GM21576 (cell line): ENCODE measurements around the gene SERPINA3.
"Not testable (repeated sequence)": the region's sequence is repeated elsewhere in the genome, so short reads cannot be mapped to it uniquely, and the experiment has no call there.

Experiments used
- ATAC-seq: cut with Tn5 transposase; IDR thresholded peaks from one replicate; pipeline ENCODE4 v1.9.1; 2021; ENCODE audit warnings: mild to moderate bottlenecking, moderate library complexity; ENCODE audit not compliant: unreplicated experiment

SERPINA3 gene

GRCh38 chr14:94631050-94631449, 18.9 kb downstream of the SERPINA3 start:
- no peak for ATAC-seq

GRCh38 chr14:94631536-94632304, 19.5 kb downstream of the SERPINA3 start:
- ATAC-seq = no peak

GRCh38 chr14:94632305-94632590, 20.1 kb downstream of the SERPINA3 start:
- no peak for ATAC-seq

GRCh38 chr14:94633121-94633520, 20.9 kb downstream of the SERPINA3 start:
- no peak for ATAC-seq

GRCh38 chr14:94635154-94635553, 23.0 kb downstream of the SERPINA3 start:
- no peak for ATAC-seq

GRCh38 chr14:94636744-94637412, 24.7 kb downstream of the SERPINA3 start:
- no peak for ATAC-seq

GRCh38 chr14:94637814-94638213, 25.6 kb downstream of the SERPINA3 start:
- ATAC-seq = not testable (repeated sequence)

GRCh38 chr14:94638339-94638738, 26.1 kb downstream of the SERPINA3 start:
- no peak for ATAC-seq

GRCh38 chr14:94638961-94639817, 27.0 kb downstream of the SERPINA3 start:
- no peak for ATAC-seq

- no peak for ATAC-seq
Observed at GRCh38 chr14:94640721-94641631, 28.8 kb downstream of the SERPINA3 start.

GRCh38 chr14:94641632-94641955, 29.4 kb downstream of the SERPINA3 start:
- no peak for ATAC-seq

- no peak for ATAC-seq
Observed at GRCh38 chr14:94643316-94644101, 31.3 kb downstream of the SERPINA3 start.

- no peak for ATAC-seq
Observed at GRCh38 chr14:94644102-94644535, 31.9 kb downstream of the SERPINA3 start.

GRCh38 chr14:94646066-94646465, 33.9 kb downstream of the SERPINA3 start:
- ATAC-seq = no peak

GRCh38 chr14:94646481-94646880, 34.3 kb downstream of the SERPINA3 start:
- ATAC-seq = no peak

- ATAC-seq = no peak
Observed at GRCh38 chr14:94648801-94649200, 36.6 kb downstream of the SERPINA3 start.

- no peak for ATAC-seq
Observed at GRCh38 chr14:94649543-94650443, 37.6 kb downstream of the SERPINA3 start.

- ATAC-seq = no peak
Observed at GRCh38 chr14:94650444-94650775, 38.2 kb downstream of the SERPINA3 start.
